Vagina (tissue), 2 donors: Measurements from ENCODE around the gene OSBPL6. TPM values are rescaled to one million over a fixed set of nuclear protein-coding genes. Genes with fewer than 3 reads are reported as not detected.
"Not testable (repeated sequence)": the region's sequence is repeated elsewhere in the genome, so short reads cannot be mapped to it uniquely, and the experiment has no call there.

ENCODE experiments used
- DNase-seq, 2 donors: peaks; one replicate each; pipeline ENCODE4 v3.0.0-alpha.2; 2017; ENCODE audit errors: extremely low spot score in 2 of 2
- H3K27ac ChIP-seq: fragments of 200-600 bp; sonication (generic); one replicate; pipeline ENCODE4 v1.5.1; 2019
- H3K27me3 ChIP-seq: fragments of 200-600 bp; sonication (generic); one replicate; pipeline ENCODE4 v1.5.1; 2019
- H3K36me3 ChIP-seq, 2 donors: fragments of 200-600 bp; sonication (generic); one replicate each; pipeline ENCODE4 v1.5.1; 2017 to 2019
- H3K4me1 ChIP-seq: fragments of 200-600 bp; sonication (generic); one replicate; pipeline ENCODE4 v1.5.1; 2019
- H3K4me3 ChIP-seq, 2 donors: fragments of 200-600 bp; sonication (generic); 1 replicate in 1 of 2; 2 replicates in 1 of 2; pipeline ENCODE4 v1.5.1; 2016 to 2019
- H3K9me3 ChIP-seq: fragments of 200-600 bp; sonication (generic); one replicate; pipeline ENCODE4 v1.5.1; 2019
- POLR2A ChIP-seq, 2 donors: fragments of 450-650 bp; IDR thresholded peaks; one replicate each; pipeline ENCODE4 v1.6.1; 2017; ENCODE audit warnings: antibody characterized with exemption in 2 of 2, mild to moderate bottlenecking in 2 of 2, moderate library complexity in 2 of 2
- POLR2AphosphoS5 ChIP-seq, 2 donors: sonication (generic); formaldehyde crosslinking; IDR thresholded peaks; one replicate each; pipeline ENCODE4 v1.9.0; 2017; ENCODE audit warnings: antibody characterized with exemption in 2 of 2, mild to moderate bottlenecking in 2 of 2, low read depth in 1 of 2; ENCODE audit not compliant: insufficient read depth in 1 of 2
- intact Hi-C: fragments of 100-400 bp; cut with DNase I; formaldehyde crosslinking; loops from one replicate; pipeline ENCODE4 v1.15.1; 2023
- total RNA-seq: library from RNA; depleted of rRNA; stranded (reverse); fragments of >200 nt; gene quantifications from one replicate; pipeline ENCODE4 v1.2.3, GENCODE V29; 2016
- TF ChIP-seq, protein P1 (sequence below), 3 experiments: fragments of 450-650 bp in 2 of 3; fragments of 200-600 bp in 1 of 3; sonication (generic) in 1 of 3; IDR thresholded peaks; one replicate each; pipeline ENCODE4 v1.5.1; 2017 to 2019; ENCODE audit warnings: antibody characterized with exemption in 3 of 3, mild to moderate bottlenecking in 2 of 3, moderate library complexity in 2 of 3

The OSBPL6 gene
- total RNA-seq, 1 donor from 2014 or later: 2.7 TPM

DNA sequence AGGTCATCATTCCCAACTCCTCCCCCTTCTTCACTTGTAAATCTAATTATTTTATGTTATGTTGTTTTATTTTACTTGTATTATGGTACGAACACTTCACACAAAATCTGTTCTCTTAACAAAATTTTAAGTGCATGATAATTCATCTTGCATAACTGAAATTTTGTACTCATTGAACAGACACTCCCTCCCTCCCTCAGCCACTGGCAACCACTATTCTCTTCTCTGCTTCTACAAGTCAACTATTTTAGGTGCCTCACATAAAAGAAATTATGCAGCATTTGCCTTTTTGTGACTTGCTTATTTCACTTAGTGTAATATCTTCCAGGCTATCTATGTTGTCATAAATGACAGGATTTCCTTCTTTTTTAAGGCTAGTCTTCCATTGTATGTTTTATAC lies 30.4 kb upstream of the OSBPL6 start:
- no peaks in the 10 kb centered on the region for H3K36me3 ChIP-seq
- H3K27ac ChIP-seq: no peak overlapping the region
- H3K9me3 ChIP-seq: no peaks in the 10 kb centered on the region
- intact Hi-C loops: no loop called here
- no peak overlapping the region for H3K4me3 ChIP-seq
- no peak for DNase-seq
- no peak for TF ChIP-seq POLR2AphosphoS5 (IDR thresholded peaks at IDR 0.05; ENCODE audit: insufficient read depth in 1 of 2, low read depth in 1 of 2)
- TF ChIP-seq, protein P1, sequence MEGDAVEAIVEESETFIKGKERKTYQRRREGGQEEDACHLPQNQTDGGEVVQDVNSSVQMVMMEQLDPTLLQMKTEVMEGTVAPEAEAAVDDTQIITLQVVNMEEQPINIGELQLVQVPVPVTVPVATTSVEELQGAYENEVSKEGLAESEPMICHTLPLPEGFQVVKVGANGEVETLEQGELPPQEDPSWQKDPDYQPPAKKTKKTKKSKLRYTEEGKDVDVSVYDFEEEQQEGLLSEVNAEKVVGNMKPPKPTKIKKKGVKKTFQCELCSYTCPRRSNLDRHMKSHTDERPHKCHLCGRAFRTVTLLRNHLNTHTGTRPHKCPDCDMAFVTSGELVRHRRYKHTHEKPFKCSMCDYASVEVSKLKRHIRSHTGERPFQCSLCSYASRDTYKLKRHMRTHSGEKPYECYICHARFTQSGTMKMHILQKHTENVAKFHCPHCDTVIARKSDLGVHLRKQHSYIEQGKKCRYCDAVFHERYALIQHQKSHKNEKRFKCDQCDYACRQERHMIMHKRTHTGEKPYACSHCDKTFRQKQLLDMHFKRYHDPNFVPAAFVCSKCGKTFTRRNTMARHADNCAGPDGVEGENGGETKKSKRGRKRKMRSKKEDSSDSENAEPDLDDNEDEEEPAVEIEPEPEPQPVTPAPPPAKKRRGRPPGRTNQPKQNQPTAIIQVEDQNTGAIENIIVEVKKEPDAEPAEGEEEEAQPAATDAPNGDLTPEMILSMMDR (IDR thresholded peaks at IDR 0.05): no peak
- TF ChIP-seq POLR2A (IDR thresholded peaks at IDR 0.05): no peak
- H3K4me1 ChIP-seq: no peaks in the 10 kb centered on the region
- H3K27me3 ChIP-seq: no peaks in the 10 kb centered on the region

DNA sequence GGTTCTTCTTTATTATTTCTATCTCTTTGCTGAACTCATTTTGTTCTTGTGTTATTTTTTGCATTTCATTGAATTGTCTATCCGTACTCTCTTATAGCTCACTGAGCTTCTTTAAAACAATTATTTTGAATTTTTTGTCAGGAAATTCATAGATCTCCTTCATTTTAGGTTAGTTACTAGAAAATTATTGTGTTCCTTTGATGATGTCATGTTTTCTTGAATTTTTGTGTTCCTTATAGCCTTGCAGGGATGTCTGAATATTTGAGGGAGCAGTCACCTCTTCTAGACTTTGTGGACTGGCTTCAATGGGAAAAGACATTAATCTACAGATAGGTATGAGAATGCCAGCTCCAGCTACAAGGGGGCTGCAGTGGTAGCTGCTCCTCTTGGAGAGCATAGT lies 20.7 kb upstream of the OSBPL6 start:
- Histone ChIP-seq H3K4me1 (no peaks in the 10 kb centered on the region), H3K27ac (no peak overlapping the region), H3K4me3 (no peak overlapping the region), H3K36me3 (no peaks in the 10 kb centered on the region), H3K27me3 (no peaks in the 10 kb centered on the region), H3K9me3 (no peaks in the 10 kb centered on the region)
- intact Hi-C loops: no loop called here
- no peak for DNase-seq
- TF ChIP-seq POLR2AphosphoS5 (IDR thresholded peaks at IDR 0.05; ENCODE audit: insufficient read depth in 1 of 2, low read depth in 1 of 2): no peak
- TF ChIP-seq, protein P1 (IDR thresholded peaks at IDR 0.05): no peak
- TF ChIP-seq POLR2A (IDR thresholded peaks at IDR 0.05): no peak

DNA sequence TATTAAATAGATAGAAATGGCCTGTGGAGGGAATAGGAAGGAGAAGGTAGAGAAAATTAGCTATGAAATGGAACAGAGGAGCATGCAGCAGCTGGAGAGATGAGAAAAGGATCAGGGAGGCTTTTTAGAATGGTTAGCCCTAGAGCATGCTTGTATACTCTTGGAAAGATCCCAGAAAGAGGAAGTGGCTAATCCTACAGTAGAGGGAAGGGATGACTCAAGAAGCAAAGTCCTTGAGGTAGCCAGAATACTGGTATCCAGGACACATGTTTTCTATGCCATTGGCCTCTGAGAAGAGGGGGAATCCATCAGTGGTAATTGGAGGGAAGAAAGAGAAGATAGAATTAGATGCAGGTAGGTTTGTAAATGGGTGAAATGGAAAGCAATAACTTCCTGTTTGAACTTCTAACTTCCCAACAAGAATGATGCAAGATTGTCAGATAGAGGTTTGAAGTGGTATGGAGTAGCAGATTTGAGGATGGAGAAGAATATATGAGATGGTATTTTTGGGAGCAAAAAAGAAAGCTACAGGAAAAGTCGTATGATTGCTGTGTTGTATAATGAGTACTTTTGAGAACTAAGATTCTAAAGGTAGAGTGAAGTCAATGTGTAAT lies 17.1 kb upstream of the OSBPL6 start:
- H3K36me3 ChIP-seq: no peaks in the 10 kb centered on the region

DNA sequence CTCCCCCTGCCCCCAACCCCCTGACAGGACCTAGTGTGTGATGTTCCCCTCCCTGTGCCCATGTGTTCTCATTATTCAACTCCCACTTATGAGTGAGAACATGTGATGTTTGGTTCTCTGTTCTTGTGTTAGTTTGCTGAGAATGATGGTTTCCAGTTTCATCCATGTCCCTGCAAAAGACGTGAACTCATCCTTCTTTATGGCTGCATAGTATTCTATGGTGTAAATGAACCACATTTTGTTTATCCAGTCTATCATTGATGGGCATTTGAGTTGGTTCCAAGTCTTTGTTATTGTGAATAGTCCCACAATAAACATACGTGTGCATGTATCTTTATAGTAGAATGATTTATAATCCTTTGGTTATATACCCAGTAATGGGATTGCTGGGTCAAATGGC lies 13.7 kb upstream of the OSBPL6 start:
- H3K9me3 ChIP-seq, intact Hi-C loops, H3K36me3 ChIP-seq, H3K4me3 ChIP-seq, H3K27me3 ChIP-seq, DNase-seq, H3K4me1 ChIP-seq, H3K27ac ChIP-seq: not testable (repeated sequence)

More for the DNA sequence above, 17.1 kb upstream of the OSBPL6 start:
- intact Hi-C loops: no loop called here
- no peak for DNase-seq
- TF ChIP-seq, protein P1 (IDR thresholded peaks at IDR 0.05): no peak
- no peak for TF ChIP-seq POLR2AphosphoS5 (IDR thresholded peaks at IDR 0.05; ENCODE audit: insufficient read depth in 1 of 2, low read depth in 1 of 2)
- no peak for TF ChIP-seq POLR2A (IDR thresholded peaks at IDR 0.05)
- Histone ChIP-seq H3K4me3 (no peak overlapping the region), H3K9me3 (no peaks in the 10 kb centered on the region), H3K4me1 (no peaks in the 10 kb centered on the region), H3K27ac (no peak overlapping the region), H3K27me3 (no peaks in the 10 kb centered on the region)

DNA sequence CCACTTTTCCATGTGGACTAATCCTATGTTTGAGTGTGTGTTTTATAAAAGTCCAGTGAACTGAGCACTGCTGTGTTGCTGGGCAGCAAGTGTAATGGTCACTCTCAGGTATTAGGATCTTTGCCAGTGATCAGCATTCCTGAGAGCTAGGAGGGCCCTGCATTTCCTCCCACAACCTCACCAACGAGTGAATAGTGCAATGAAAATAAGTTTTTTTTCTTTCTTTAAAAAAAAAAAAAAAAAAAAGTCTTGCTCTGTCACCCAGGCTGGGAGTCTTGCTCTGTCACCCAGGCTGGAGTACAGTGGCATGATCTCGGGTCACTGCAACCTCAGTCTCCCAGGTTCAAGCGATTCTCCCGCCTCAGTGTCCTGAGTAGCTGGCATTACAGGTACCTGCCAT lies 6.5 kb upstream of the OSBPL6 start:
- Histone ChIP-seq H3K27me3 (no peaks in the 10 kb centered on the region), H3K27ac (no peak overlapping the region), H3K4me3 (no peak overlapping the region), H3K36me3 (no peaks in the 10 kb centered on the region), H3K4me1 (no peaks in the 10 kb centered on the region), H3K9me3 (no peaks in the 10 kb centered on the region)
- TF ChIP-seq POLR2AphosphoS5 (IDR thresholded peaks at IDR 0.05; ENCODE audit: insufficient read depth in 1 of 2, low read depth in 1 of 2): no peak
- TF ChIP-seq, protein P1 (IDR thresholded peaks at IDR 0.05): no peak
- TF ChIP-seq POLR2A (IDR thresholded peaks at IDR 0.05): no peak
- DNase-seq: no peak
- intact Hi-C loops: no loop called here
